ENCODE measurements around the gene GLT1D1.

GLT1D1 gene

GRCh38 chr12:128856035-128856790 lies 2.9 kb downstream of the GLT1D1 start:
- no peak for DNase-seq

DNA sequence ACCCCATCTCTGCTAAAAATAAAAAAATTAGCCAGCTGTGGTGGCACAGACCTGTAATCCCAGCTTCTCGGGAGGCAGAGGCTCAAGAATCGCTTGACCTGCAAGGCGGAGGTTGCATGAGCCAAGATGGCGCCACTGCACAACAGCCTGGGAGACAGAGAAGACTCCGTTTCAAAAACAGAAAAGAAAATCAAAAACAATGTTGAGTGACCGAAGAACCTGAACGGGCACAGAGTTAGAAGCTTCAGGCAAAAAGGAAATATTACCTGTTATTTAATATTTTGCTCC lies 3.5 kb downstream of the GLT1D1 start:
- DNase-seq = no peak

- DNase-seq = no peak
Observed at GRCh38 chr12:128857133-128857763, 4.0 kb downstream of the GLT1D1 start.

GRCh38 chr12:128859311-128859710 lies 6.0 kb downstream of the GLT1D1 start:
- no peak for DNase-seq

DNA sequence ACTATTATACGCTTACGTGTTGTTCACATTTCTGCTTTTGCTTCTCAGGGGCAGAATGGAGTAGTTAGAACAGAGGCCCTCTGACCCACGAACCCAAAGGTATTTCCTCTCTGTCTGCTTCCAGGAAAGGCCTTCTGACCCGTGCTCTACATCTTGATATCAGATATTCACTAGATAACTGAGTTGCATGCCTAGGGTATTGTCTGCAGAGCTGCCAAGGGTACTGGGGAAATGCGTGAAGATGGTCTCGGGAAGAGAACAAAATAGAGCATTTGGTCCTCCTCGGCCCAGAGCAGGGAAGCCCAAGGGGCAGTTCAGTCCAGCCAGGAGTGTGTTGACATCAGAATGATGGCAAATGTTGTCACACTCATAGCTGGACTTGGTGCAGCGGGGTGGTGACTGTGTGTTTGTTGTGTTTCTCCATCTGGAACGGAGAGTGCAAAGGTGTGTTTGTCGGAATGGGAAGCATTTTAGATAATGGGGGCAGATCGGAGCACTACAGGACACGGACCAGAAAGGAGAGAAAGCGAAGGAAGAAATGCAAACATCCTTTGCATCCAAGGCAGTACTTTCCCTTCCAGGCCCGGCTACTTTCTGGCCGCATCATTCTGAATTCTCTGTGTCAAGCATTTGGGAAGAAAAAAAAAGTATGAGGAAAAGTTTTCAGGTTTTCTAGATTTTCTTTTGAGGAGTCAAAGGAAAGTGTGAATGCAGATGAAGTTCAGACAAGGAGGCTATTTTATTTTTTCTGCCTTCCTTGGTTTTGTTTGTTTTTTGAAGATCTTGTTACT lies 8.1 kb downstream of the GLT1D1 start:
- DNase-seq = no peak

DNA sequence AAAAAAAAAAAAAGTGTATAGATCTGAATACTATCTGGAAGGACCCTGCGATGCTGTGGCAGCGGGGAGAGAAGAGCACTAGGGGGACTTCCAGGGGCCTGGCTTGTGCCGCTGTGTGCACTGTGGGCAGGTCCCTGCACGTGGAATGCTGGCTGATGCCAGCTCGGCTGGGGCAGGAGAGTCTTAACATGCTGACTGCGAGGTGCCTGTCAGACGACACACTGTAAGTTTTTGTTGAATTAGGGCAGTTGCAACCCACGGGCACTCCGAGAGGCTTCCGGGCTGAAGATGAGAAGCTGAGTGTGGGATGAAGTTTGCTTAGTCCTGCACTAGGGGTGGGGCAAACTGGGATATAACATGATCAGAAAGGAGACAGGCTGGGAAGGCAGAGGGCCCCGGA lies 10.7 kb downstream of the GLT1D1 start:
- no peak for DNase-seq

DNA sequence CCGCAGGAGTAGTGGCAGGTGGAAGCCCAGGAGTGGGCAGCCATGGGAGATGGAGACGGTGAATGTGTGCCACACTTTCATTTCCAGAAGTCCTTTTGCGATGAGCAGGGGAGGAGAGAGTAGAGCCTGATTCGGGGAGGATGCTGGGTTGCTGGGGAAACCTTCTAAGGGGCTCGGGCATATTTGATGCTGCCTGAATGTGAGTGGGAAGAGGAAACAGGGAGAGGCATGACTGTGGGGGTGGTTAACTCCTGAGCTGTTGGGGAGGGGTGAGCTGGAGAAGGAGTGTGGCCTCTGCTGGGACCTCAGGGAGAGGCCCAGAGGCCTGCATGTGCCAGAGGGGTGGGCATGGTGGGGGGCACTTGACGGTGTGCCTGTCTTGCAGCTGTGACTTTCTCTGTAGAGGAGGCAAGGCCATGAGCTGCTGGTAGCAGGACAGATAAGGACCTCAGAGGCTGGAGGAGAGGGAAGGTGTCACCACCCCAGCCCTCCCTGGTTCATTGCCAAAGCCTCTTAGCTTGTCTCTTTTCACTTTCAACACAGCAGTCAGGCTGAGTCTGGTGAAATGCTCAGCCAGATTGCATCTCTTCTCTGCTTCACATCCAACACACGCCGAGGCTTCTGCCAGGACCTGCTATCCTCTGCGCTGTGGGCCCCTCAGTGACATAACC lies 11.4 kb downstream of the GLT1D1 start:
- no peak for DNase-seq

DNA sequence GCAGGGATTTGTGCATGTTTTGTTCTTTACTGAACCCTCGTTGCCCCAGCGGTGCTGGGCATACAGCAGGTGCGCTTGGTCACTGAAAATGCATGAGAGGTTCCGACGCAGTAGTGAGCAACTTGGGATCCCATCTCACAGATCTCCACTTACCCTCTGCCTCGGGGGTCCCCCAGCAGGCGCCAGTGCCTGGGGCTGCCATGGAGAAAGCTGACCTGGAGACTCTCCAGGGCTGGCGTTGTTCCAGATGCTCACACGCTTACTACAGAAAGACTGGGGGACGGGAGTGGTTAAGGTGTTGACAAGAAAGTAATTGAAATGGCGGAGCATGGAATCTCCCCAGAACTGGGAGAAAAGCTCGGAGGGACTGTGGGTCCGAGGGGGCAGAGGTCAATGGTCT lies 14.2 kb downstream of the GLT1D1 start:
- no peak for DNase-seq

DNA sequence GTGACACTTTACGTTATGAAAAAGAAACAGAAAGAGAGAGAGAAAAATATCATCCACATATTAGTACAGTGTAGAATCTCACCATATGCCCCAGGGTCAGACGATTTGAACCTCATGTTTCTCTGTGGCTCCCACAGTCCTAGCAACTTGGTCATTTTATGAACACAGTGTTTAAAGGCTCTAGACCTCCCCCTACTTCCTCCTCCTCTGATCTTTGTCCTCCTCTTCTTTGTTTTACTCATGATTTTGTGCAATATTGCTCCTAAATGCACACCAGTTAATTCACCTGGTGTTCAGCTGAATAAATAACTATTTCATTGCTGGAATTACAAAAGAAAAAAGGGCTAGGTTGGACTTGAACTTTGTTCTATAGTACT lies 18.2 kb downstream of the GLT1D1 start:
- no peak for DNase-seq

DNA sequence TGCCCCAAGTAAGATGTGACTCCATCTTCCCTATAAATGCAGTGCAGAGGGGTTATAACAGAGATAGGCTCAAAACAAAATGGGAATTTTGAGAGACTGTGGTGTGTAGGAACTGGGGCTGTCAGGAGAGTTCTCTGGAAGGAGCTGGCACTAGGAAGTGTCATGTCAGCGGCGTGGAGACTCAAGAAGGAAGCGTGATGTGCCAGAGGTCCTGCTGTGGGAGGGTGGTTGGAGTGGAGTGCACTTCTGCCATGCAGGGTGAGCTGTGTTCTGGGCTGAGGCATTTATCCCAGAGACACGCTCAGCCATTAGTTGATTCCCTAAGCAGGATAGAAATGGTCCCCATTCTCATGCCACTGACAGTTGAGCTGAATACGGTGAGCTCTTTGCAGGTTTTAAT lies 19.0 kb downstream of the GLT1D1 start:
- DNase-seq = no peak

- DNase-seq = no peak
Observed at GRCh38 chr12:128876559-128876958, 23.3 kb downstream of the GLT1D1 start.

- no peak for DNase-seq
Observed at GRCh38 chr12:128879898-128880764, 26.9 kb downstream of the GLT1D1 start.

DNA sequence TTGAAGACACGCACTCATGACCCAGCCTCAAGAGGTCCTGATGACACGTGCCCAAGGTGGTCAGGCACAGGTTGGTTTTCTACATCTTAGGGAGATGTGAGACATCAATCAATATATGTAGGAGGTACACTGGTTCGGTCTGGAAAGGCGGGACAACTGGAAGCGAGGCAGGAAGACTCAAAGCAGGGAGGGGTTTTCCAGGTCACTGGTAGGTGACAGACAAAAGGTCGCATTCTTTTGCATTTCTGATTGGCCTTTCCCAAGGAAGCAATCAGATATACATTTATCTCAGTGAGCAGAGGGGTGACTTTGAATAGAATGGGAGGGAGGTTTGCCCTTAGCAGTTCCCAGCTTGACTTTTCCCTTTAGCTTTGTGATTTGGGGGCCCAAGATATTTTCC lies 38.6 kb downstream of the GLT1D1 start:
- no peak for DNase-seq

DNA sequence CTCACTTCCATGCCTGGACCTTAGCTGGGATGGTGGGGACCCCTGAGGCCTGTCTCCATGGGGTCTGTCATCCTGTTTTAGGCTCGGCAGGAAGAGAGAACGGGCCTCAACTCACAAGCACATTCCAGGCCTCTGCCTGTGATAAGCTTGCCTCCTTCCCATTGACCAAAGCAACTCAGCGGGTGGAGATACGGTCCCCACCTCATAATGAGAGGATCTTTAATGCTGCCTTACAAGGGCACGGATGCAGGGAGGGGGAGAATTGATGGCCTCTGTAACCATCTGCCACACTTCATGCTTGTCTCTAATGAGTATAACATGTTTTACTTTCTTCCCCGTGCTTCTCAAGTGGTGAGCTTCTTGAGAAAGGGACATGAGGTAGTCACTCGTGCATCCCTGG lies 50.0 kb downstream of the GLT1D1 start:
- no peak for DNase-seq

- DNase-seq = no peak
Observed at GRCh38 chr12:128905003-128905544, 51.8 kb downstream of the GLT1D1 start.

GRCh38 chr12:128906485-128907137 lies 53.3 kb downstream of the GLT1D1 start:
- no peak for DNase-seq

DNA sequence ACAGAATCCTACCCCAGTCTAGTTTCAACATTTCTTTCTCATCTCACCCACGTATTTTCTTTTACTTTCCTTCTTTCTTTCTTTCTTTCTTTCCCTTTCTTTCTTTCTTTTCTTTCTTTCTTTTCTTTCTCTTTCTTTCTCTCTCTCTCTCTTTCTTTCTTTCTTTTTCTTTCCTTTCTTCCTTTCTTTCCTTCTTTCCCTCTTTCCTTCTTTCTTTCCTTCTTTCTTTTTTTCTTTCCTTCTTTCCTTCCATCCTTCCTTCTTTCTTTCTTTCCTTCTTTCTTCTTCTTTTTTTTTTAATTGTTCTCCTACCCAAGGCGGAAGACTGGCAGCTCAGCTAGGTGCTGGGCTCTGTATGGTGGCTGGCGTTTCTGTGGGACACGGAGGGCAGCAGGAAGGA lies 55.0 kb downstream of the GLT1D1 start:
- no peak for DNase-seq

DNA sequence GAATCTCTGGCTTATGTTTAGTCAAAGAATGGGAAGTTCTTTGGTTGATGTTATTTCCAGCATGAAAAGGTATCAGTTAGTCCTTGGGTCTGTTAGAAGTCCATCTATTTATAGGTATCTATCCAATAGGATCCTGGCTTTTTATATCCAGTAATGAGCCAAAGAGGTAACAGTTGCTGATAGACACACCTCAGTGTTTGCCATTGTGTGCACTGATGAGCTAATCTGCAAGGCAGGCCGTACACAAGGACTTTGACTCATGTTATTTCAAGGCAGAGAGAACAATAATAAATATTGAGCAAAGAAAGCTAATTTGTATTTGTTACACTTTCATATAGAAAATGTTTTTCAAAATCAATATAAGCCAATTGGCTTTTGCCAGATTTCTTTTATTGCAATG lies 56.4 kb downstream of the GLT1D1 start:
- no peak for DNase-seq

- no peak for DNase-seq
Observed at GRCh38 chr12:128910629-128911028, 57.4 kb downstream of the GLT1D1 start.

DNA sequence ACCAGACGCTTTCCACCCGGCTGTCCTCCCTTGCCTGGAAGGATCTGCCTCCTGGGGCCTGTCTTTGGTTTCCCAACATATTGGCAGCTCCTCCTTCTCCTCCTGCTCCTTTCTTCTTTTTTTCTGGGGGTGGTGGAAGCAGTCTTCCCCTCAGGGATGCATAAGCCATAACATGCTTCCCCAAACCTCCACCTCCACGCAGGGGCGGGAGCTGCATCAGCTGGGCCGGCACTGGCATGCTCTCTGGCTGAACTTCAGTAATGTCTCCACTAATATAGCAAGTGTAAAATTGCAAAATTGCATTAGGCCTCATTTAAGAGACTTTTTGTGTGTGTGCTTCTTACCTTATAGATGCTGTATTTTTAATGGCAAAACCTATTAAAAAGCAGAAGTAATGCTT lies 58.6 kb downstream of the GLT1D1 start:
- DNase-seq = no peak

GRCh38 chr12:128914908-128915563 lies 61.8 kb downstream of the GLT1D1 start:
- no peak for DNase-seq

Measured in HCEC 1CT (cell line).